Activated CD4-positive, alpha-beta T cell treated with anti-CD3 and anti-CD28 coated beads, Interleukin-10, Interleukin-2, amounts not matched to agents 100 ng/mL and 50 ng/mL, durations not matched to agents 16 hours and 8 hours (primary cell): ENCODE measurements around the gene HSPA5.
"Not testable (repeated sequence)": the region's sequence is repeated elsewhere in the genome, so short reads cannot be mapped to it uniquely, and the experiment has no call there.

ENCODE experiments used
- DNase-seq: peaks from one replicate; pipeline ENCODE4 v3.0.0-alpha.2; 2020

The HSPA5 gene

DNA sequence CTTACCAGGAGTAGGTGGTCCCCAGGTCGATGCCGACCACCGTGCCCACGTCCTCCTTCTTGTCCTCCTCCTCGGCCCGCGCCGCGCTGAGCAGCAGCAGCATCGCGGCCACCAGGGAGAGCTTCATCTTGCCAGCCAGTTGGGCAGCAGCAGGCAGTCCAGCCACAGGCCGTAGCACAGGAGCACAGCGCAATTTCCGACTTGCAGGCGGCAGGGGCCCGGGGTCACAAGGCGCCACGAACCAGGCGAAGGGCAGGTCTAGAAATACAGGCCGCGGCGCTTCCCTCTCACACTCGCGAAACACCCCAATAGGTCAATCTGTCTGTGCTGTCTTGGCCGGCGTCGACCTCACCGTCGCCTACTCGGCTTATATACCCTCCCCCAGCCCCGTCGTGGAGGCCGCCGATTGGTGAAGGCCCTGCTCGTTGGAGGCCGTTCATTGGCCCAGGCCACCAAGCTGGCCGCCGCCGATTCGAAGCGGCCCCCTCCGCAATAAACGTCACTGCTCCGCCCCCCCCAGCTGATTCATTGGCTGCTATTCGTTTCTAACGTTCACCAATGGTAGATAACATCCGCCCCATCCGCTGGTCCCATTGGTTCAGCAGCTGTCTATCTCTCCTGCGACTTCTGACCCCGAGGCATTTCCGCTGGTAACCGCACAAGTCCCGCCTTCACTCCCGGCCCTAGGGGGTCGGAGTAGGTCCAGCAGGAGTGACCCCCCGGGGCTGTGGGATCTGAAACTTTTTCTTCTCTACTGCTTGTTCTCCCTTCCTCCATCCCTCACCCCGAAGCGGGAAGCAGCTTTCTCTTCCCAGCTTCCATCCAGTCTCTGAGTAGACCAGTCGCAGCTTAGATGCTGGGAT lies at the start of gene HSPA5:
Gene HSPA5 (minus strand): TSS at position 344 of the 863 bp plus-strand sequence. CDS start 217 bp downstream, at position 127.
- DNase-seq: peak; percentile 100

DNA sequence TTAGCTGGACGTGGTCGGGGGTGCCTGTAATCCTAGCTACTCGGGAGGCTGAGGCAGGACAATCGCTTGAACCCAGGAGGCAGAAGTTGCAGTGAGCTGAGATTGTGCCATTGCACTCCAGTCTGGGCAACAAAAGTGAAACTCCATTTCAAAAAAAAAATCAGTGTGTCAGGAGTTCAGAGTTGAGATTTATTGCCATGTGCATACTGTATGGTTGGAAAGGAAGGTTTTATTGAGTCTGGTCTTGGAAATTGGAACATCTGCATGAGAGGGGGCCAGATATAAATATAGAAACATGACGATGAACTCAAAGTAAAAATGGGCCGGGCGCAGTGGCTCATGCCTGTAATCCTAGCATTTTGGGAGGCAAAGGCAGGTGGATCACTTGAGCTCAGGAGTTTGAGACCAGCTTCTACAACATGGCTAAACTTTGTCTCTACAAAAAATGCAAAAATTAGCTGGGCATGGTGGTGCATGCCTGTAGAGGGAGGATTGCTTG lies 45.8 kb upstream of the HSPA5 start:
- DNase-seq: not testable (repeated sequence)

DNA sequence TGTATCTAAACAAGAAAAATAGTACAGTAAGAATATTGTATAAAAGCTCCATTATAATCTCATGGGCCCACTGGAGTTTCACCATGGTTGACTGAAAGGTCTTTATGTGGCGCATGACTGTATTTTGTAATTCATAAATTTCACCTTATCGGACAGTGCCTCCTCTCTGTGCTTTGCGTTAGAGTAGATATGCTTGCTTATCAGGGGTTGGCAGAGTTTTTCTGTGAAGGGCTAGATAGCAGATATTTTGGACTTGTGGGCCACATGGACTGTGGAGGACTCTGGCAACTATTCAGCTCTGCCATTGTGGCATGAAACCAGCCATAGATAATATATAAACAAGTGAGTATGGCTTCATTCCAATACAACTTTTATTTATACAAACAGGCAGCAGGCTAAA lies 43.7 kb upstream of the HSPA5 start:
- DNase-seq: no peak

DNA sequence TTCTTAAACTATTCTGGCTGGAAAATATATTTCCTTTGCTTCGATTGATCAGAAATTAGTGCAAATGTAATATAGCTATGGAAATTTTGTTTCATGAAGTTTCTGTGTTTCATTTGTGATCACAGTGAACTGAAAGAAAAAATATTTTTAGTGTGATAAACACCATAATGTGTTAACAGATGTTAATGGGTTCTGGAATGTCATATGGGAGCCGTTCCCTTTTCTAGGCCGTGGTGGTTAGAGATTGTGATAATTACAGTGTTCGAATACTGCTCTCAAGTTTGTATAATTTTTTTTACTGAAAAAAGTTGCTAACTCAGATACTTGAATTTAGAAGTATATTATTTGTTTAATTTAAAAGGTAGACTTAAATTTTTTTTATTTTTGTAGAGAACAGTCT lies 39.8 kb upstream of the HSPA5 start:
- DNase-seq: no peak

DNA sequence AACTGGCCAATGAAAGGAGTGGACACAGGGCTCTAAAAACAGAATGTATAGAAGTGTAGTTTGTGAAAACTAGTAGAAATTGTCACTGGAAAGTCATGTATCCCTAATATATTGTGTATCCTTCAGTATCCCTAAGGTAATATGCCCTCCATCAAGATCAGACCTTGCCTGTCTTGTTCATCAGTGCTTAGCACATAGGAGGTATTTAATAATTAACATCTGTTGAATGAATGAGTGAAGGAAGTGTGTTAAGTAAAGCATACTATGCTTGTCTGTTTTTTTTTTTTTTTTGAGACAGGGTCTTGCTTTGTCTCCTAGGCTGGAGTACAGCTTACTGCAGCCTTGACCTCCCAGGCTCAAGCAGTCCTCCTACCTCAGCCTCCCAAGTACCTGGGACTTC lies 36.3 kb upstream of the HSPA5 start:
- DNase-seq: no peak

DNA sequence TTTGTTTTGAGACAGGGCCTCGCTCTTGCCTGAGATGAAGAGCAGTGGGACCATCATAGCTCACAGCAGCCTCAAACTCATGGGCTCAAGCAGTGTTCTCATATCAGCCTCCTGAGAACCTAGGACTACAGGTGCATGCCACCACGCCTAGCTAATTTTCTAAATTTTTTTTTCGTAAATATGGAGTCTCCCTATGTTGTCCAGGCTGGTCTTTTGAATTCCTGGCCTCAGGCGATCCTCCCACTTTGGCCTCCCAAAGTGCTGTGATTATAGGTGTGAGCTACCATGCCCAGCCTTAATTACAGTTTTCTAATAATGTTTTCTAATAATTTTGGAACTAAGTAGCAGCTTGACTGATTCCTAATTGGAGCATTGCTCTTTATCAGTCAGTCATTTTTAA lies 35.6 kb upstream of the HSPA5 start:
- no peak for DNase-seq

DNA sequence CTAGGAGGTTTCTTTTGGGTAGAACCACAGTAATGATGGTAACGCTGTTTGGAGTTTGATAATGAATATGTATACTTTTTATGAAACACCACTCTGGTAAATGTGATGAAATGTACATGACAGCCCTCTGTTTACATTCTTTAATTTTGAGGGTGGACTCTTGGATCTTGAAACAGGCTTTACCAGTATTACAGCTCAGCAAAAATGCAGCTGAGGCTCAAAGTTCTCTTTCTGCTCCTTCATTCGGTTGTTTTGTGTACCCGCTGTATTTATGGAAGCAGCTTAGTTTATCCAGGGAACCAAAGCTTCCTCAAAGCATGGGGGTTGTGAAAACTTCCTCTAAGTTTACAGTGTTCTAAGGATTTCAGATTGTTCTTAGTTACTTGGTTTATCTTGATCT lies 31.6 kb upstream of the HSPA5 start:
- DNase-seq: no peak

DNA sequence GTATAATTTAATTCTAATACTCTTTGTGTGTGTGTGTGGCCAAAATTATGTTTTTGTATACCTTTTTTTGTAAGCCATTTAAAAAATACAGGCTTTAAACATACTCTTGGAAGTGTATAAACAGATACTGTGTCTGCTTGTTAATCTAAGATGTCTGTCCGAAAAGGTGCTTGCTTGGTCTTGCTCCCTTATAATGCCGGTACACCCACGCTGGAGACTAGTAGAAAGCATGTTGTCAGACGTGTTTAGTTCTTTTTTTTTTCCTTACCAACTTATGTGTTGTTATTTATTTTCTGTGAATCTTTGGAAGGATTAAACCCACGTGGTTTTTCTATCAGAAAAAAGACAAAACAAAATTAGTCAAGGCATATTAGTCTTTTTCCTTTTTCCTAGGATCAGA lies 29.9 kb upstream of the HSPA5 start:
- DNase-seq: no peak

DNA sequence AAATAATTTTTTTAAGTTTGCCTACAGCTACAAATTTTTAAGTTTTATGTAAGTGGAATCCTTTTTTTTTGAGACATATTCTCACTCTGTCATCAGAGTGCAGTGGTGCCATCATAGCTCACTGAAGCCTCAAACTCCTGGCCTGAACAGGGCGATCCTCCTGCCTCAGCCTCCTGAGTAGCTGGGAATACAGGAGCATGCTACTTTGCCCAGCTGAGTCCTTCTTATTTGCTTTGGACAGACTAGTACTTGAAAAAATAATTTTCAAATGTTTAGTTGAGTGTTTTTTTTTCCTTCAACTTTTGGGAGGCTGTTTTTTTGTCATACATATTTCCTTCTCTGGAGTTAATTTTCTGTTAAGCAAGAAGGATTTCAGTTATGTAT lies 27.9 kb upstream of the HSPA5 start:
- no peak for DNase-seq

DNA sequence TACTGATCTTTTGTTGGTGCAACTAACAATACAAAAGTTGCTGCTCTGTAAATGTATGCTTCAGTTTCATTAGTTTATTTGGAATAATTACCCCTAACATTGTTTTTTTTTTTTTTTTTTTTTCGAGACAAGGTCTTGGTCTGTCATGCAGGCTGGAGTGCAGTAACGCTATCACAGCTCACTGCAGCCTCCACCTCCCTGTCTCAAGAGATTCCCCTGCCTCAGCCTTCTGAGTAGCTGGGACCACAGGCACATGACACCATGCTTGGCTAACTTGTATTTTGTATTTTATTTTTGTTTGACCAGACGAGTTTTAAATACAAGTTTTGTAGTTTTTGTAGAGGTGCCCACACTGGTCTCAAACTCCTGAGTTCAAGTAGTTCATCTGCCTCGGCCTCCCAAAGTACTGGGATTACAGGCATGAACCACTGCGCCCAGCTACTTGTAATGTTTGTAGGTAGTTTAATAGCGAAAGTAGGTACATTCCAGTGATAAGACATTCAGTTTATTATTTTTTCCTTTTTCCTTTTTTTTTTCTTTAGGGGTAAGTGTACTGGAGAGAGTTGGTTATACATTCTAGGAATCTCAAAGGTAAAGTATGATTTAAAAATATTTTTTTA lies 27.4 kb upstream of the HSPA5 start:
- no peak for DNase-seq

DNA sequence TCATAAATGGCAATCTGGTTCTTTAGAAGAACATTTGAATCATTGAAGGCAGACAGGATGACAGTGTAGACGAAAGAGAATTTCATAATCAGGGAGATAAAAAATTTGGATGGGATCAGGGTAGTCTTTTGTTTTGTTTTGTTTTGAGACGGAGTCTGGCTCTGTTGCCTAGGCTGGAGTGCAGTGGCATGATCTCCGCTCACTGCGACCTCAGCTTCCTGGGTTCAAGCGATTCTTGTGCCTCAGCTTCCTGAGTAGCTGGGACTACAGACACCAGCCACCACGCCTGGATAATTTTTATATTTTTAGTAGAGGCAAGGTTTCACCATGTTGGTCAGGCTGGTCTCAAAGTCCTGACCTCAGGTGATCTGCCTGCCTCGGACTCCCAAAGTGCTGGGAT lies 22.9 kb upstream of the HSPA5 start:
- DNase-seq: peak; percentile 40

DNA sequence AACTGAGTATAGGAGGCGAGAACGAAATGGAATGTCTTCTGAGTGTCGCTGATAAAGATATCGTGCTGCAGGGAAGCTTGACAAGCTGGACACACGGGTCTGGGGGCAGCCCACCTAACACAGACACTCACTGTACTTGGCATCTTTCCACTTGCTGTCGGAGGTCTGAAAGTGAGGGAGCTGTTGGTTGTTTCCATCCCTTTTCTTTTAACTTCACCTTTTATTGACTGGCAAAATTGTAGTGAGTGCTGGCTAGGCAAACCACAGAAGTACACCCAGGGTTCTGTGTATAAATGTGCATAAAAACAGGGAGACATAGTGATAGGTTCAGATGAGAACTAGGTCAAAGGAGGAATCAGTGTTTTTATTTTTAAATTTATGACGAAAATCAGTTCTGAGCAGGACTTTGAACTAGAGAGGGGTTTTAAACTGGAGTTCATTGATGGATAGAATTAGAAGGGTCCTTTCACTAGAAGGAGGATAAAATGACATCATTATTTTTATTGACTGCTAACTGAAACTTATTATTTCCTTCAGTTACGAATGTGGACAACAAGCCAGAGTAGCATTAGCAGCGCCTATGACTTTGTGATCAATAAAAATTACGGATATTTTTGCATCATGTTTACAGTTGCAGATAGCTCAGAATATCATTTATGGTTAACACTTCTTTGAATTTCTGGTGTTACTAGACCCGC lies 21.3 kb upstream of the HSPA5 start:
- no peak for DNase-seq

DNA sequence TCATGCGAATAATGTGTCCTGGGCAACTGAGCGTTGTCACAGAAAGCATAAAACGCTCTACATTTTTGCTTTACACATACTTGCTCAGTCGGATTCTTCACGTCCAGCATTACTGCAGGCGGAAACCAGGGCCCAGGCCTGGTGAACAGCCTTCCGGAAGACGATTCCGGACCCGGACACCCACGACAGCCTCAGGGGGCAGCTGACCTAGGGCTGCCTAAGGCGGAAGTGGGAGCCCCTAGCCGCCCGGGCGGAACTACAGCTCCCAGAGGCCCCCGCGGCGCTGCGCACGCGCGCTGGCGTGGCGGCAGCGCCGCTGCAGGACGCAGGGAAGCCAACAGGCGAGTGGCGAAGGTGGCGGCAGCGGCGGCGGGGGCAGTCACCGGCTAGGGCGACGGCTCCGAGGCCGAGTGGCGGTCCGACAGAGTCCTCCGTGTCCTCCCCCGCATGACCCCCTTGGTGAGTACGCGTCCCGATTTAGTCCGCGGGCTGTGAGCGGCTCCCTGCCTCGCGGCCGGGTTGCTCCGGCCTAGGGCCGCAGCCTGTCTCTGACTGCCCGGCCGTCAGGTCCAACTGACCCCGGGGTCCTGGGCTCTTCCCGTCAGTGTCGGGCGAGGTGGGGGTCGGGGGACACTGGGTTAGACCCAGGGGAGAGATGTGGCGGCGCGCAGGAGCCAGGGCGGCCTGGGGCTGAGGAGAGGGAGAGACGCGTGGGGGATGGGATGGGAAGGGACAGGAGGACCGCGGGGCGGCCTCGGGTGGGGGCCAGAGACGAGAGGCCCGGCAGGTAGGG lies 20.6 kb upstream of the HSPA5 start, which contains the start of gene GAPVD1:
Gene GAPVD1 (plus strand): TSS at position 326 of the 793 bp plus-strand sequence. CDS start 37,096 bp downstream, outside the sequence.
- DNase-seq: peak; percentile 96

DNA sequence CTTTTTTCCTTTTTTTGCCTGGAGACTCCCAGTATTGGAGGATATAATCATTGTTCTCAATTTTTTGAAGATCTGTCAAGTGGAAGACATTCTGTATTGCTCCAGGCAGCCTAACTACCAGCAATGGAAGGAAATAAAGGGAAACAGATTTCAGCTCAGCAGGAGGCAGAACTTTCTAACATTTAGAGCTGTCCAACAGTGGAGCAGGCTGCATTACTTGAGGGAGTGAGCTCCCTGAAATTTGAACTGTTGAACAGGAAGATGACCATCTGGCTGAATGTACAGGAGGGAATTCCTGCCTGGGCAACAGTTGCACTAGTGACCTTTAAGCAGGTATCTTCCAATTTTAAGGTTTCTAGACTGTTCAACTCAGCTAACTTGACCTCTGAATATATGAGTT lies 19.4 kb upstream of the HSPA5 start:
- DNase-seq: no peak

DNA sequence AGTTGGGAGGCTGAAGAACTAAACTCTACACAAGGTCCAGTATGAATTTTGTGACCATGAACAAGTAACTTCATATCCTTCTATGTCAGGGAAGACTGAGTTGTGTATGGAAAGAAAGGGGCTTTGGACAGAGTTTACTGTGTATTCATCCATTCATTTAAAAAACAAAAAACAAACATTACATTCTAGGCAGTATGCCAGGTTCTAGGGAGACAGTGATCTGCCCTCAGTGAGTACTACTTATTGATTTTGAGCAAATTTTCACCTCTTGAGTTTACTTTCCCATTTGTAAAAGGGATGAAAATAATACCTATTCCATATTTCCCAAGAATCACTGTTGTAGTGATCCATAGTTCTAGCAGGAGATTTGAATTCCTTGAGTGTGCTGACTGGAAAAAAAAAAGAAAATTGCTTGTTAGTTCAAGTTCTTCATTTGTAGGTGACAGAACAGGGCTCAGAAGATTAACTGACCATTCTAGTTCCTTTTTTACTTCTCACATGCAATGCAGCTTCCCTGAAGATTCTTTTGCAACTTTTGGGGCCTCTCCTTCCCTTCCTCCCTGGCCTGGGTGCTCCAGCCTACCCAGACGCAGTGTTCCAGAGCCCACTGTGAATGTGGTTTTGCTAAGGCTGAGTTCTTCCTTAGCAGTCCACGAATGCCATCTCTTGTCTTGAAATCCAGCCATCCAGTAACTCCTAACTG lies 17.8 kb upstream of the HSPA5 start:
- no peak for DNase-seq

DNA sequence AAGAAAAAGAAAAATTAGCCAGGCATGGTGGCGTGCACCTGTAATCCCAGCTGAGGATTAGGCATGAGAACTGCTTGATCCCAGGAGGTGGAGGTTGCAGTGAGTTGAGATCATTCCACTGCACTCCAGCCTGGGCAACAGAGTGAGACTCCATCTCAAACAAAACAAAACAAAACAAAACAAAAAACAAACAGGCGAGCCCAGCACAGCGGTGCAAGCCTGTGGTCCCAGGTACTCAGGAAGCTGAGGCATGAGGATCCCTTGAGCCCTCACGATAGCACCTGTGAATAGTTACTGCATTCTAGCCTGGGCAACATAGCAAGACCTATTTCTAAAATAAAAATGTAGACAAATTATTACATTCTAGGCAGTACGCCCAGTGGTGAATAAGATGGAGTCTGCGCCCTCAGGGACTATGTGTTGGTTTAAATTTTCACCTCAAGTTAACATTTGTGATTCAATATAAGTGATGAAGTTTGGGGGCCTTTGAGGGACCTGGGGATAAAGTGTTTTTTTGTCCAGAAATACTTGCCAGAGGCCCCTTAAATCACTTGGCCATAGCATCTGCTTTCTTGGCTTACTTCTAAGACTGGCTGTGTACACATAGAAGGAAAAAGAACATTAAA lies 17.1 kb upstream of the HSPA5 start:
- DNase-seq: no peak

DNA sequence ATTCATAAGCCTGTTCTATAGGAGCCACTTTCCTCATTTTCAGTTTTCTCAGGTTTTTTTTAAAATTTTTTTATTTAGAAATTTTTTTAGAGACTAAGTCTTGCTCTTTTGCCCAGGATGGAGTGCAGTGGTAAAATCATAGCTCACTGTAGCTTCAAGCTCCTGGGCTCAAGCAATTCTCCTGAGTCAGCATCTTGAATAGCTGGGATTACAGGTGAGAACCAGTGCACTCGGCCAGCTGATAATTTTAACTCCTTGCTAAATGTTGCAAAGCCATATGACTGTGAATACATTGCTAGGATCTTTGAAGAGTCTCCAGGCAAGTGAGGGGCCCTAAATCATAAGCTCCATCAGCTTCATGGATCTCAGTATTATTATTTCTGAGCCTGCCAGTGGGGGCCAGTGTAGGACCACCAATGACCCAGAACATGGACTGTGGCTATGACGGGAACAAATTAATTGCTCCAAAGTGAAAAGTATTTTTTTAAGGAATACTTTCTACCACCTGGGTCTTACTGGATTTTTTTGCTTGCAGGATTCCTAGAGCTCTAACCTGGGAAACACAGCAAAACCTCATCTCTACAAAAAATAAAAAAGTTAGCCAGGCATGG lies 14.7 kb upstream of the HSPA5 start:
- no peak for DNase-seq

DNA sequence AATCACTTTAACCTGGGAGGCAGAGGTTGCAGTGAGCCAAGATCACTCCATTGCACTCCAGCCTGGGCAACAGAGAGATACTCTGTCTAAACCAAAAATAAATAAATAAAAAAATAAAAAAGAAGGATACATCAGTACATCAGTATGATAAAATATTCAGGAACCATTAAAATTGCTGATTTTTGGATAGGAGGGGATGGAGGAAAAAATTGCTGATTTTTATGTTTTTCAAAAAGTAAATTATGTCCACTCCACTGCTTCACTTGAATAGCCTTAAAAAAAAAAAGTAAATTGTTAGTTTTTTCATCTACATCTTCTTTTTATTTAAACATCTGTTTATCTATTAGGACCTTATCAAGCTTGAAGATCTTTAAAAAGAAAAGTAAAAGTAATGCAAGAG lies 13.1 kb upstream of the HSPA5 start:
- DNase-seq: no peak

DNA sequence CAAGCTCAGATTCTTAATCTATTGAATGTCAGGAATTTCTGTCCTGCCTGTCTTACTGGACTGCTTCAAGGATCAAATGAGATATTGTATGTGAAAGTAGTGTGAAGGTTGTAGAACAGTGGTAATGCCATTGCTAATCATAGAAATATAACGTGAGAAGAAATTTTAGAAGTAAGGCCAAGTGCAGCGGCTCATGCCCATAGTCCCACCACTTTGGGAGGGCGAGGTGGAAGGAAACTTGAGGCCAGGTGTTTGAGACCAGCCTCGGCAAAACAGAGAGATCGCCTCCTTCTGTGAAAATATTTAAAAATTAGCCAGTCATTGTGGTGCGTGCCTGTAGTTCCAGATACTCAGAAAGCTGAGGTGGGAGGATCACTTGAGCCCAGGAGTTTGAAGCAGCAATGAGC lies 5.1 kb upstream of the HSPA5 start:
- no peak for DNase-seq

DNA sequence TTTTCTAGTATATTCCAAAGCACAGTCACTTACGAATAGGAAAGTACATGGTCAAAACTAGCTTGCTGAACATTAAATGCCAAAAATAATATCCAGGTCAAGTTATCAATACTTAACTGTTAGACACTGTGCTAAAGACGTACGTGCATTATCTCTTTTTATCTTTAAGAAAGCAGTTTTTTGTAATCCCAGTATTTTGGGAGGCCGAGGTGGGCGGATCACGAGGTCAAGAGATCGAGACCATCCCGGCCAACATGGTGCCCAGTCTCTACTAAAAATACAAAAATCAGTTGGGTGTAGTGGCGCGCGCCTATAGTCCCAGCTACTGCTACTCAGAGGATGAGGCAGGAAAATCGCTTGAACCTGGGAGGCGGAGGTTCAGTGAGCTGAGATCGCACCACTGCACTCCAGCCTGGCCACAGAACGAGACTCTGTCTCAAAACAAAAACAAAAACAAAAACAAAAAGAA lies 2.7 kb upstream of the HSPA5 start:
- no peak for DNase-seq
